HUES64 (cell line): ENCODE results near the gene PIK3CA. TPM values are rescaled to one million over a fixed set of nuclear protein-coding genes. Genes with fewer than 3 reads are reported as not detected.
A peak's percentile ranks its signal among the peaks of the same experiment; 100 is the strongest.
"Not testable (repeated sequence)": the region's sequence is repeated elsewhere in the genome, so short reads cannot be mapped to it uniquely, and the experiment has no call there.

Experiments
- H3K27ac ChIP-seq: 2 replicates; pipeline ENCODE4 v1.7.0; 2013; ENCODE audit warnings: low read depth, low read length, inconsistent platforms
- H3K27me3 ChIP-seq: 2 replicates; pipeline ENCODE4 v1.6.1; 2013; ENCODE audit warnings: mild to moderate bottlenecking, low read length; ENCODE audit not compliant: insufficient read depth
- H3K36me3 ChIP-seq: 2 replicates; pipeline ENCODE4 v1.6.1; 2013; ENCODE audit warnings: mild to moderate bottlenecking, low read length; ENCODE audit not compliant: insufficient read depth
- H3K4me1 ChIP-seq: 2 replicates; pipeline ENCODE4 v1.6.1; 2013; ENCODE audit warnings: mild to moderate bottlenecking, low read length, moderate library complexity; ENCODE audit not compliant: insufficient read depth
- H3K4me3 ChIP-seq: 2 replicates; pipeline ENCODE4 v1.5.1; 2013; ENCODE audit warnings: mild to moderate bottlenecking, low read length, moderate library complexity
- H3K9ac ChIP-seq: 2 replicates; pipeline ENCODE4 v1.6.1; 2013; ENCODE audit warnings: mild to moderate bottlenecking, low read depth, low read length
- H3K9me3 ChIP-seq: 2 replicates; pipeline ENCODE4 v1.6.1; 2013; ENCODE audit warnings: low read depth, low read length; ENCODE audit not compliant: insufficient read depth
- WGBS: fragments of 150-250, 120-280 bp; methylation state at CpG from one replicate; pipeline ENCODE4 v1.1.7; 2013; ENCODE audit warnings: missing lambda C conversion rate; 5-methylcytosine and 5-hydroxymethylcytosine counted together
- polyA plus RNA-seq, 2 experiments: library from polyadenylated mRNA; stranded (reverse); fragments of 50-300 nt; gene quantifications; one replicate each; pipeline ENCODE4 v1.2.3, GENCODE V29; 2013

Gene PIK3CA
- polyA plus RNA-seq (2013, experiment 1 of 2), result 6.4 TPM
- 6.5 TPM for polyA plus RNA-seq (2013, experiment 2 of 2)

DNA sequence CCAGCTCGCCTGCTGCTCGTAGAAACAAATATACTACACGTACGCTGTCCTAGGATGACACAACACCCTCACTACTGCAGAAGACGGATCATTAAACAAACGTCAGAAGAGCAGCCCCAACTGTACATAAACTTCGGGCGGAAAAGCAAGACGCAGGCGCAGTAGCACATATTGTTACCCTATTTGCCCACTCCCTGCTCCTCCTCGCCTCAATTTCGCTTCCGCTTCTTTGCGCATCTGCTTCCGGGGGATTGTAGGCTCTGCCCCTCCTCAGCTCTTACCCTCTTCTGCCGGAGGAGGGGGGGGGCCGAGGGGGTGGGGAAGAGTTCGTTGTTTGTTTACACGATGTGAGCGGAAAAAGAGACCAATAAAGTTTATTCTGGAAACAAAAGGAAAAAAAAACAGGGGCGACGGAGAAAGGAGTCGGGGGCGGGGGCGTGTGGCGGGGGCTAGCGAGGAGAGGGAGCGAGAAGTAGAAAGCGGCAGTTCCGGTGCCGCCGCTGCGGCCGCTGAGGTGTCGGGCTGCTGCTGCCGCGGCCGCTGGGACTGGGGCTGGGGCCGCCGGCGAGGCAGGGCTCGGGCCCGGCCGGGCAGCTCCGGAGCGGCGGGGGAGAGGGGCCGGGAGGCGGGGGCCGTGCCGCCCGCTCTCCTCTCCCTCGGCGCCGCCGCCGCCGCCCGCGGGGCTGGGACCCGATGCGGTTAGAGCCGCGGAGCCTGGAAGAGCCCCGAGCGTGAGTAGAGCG lies at the start of gene PIK3CA:
Gene PIK3CA, plus strand, starts transcription at position 485 of the 743 bp plus-strand sequence. CDS start 50,469 bp downstream, outside the sequence.
- no peaks in the 10 kb centered on the region for H3K9me3 ChIP-seq

GRCh38 chr3:179098388-179099077 lies 49.6 kb upstream of the PIK3CA start:
- Histone ChIP-seq H3K27me3 (no peaks in the 10 kb centered on the region), H3K27ac (no peak overlapping the region), H3K9ac (no peak overlapping the region), H3K4me1 (no peaks in the 10 kb centered on the region), H3K36me3 (no peaks in the 10 kb centered on the region), H3K4me3 (no peak overlapping the region), H3K9me3 (no peaks in the 10 kb centered on the region)
- 89% methylated on average over 7 of the region's 7 CpGs for WGBS

More for the DNA sequence above, at the start of gene PIK3CA:
- Histone ChIP-seq H3K4me1 (peaks cover 18% of the 10 kb centered on the region), H3K4me3 (peak within 1 kb of the TSS; percentile 72), H3K27me3 (no peaks in the 10 kb centered on the region), H3K27ac (peak within 1 kb of the TSS; percentile 79; the same call in 1 of the 2 replicates), H3K36me3 (no peaks in the 10 kb centered on the region), H3K9ac (peak within 1 kb of the TSS; percentile 85)
- WGBS, result under 1% methylated on average over 67 of the region's 67 CpGs

DNA sequence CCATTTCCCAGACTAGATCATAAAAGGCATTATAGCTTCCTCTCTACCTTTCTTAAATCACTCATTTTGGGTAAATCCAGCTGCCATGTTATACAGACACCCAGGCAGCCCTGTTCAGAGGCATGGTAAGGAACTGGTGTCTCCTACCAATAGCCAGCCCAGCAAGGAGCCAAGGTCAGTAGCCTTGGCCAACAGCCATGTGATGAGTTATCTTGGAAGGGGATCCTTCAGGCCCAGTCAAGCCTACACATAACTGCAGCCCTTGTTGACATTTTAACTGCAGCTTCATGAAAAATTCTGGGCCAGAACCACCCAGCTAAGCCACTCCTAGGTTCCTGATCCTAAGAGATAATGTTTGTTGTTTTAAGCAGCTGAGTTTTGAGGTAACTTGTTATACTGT lies 47.5 kb upstream of the PIK3CA start:
- no peak overlapping the region for H3K4me3 ChIP-seq
- no peaks in the 10 kb centered on the region for H3K4me1 ChIP-seq
- H3K27me3 ChIP-seq, result no peaks in the 10 kb centered on the region
- no peak overlapping the region for H3K27ac ChIP-seq
- H3K9me3 ChIP-seq, result no peaks in the 10 kb centered on the region
- no peak overlapping the region for H3K9ac ChIP-seq
- no peaks in the 10 kb centered on the region for H3K36me3 ChIP-seq

- Histone ChIP-seq H3K4me3 (no peak overlapping the region), H3K36me3 (no peaks in the 10 kb centered on the region), H3K27me3 (no peaks in the 10 kb centered on the region), H3K9ac (no peak overlapping the region), H3K4me1 (no peaks in the 10 kb centered on the region), H3K27ac (no peak overlapping the region), H3K9me3 (no peaks in the 10 kb centered on the region)
- no CpG with 5 or more reads among the region's 1 CpG for WGBS
Observed at GRCh38 chr3:179105881-179106280, 42.3 kb upstream of the PIK3CA start.

DNA sequence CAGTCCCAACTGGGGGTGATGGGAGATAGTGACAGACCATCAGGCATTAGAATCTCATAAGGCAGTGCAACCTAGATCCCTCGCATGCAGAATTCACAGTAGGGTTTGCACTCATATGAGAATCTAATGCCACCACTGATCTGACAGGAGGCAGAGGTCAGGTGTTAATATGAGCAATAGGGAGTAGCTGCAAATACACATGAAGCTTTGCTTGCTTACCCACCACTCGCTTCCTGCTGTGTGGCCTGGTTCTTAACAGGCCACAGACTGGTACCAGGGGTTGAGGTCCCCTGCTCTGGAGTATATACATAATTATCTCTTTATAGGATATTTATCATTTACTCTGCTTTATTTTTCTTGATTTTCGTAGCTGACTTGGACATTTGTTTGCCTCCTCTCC lies 40.5 kb upstream of the PIK3CA start:
- Histone ChIP-seq H3K9me3 (no peaks in the 10 kb centered on the region), H3K27me3 (no peaks in the 10 kb centered on the region), H3K9ac (no peak overlapping the region), H3K36me3 (no peaks in the 10 kb centered on the region), H3K4me1 (no peaks in the 10 kb centered on the region), H3K27ac (no peak overlapping the region), H3K4me3 (no peak overlapping the region)
- 94% methylated on average over 3 of the region's 3 CpGs for WGBS

- no peaks in the 10 kb centered on the region for H3K36me3 ChIP-seq
- H3K4me1 ChIP-seq, result no peaks in the 10 kb centered on the region
- H3K27ac ChIP-seq, result no peak overlapping the region
- no peak overlapping the region for H3K4me3 ChIP-seq
- no CpG with 5 or more reads among the region's 1 CpG for WGBS
- H3K9me3 ChIP-seq, result no peaks in the 10 kb centered on the region
- H3K27me3 ChIP-seq, result no peaks in the 10 kb centered on the region
- no peak overlapping the region for H3K9ac ChIP-seq
Observed at GRCh38 chr3:179108086-179108485, 40.1 kb upstream of the PIK3CA start.

DNA sequence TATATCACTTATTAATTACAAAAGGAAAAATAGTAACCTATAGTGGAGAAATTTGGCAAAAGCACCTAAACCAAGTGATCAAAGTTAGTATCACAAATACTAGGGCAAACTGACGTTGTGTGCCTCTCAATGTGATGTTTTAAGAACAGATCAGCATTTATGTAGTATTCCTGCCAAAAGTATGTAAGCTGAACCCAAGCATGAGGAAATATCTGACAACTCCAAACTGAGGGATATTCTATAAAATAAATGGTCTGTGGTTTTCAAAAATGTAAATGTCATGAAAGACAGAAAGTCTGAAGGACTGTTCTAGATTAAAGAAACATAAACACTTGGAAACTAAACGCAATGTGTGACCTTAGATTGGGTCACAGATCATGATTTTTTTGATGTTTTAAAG lies 34.3 kb upstream of the PIK3CA start:
- H3K27me3 ChIP-seq, result no peaks in the 10 kb centered on the region
- H3K4me1 ChIP-seq, result no peaks in the 10 kb centered on the region
- H3K9me3 ChIP-seq, result peaks cover 8% of the 10 kb centered on the region; the same call in 1 of the 2 replicates
- H3K27ac ChIP-seq, result no peak overlapping the region
- no peak overlapping the region for H3K9ac ChIP-seq
- H3K36me3 ChIP-seq, result no peaks in the 10 kb centered on the region
- no peak overlapping the region for H3K4me3 ChIP-seq
- 100% methylated on average over 2 of the region's 2 CpGs for WGBS

- not testable (repeated sequence) for H3K27ac ChIP-seq, H3K36me3 ChIP-seq, H3K4me1 ChIP-seq, H3K9me3 ChIP-seq, H3K9ac ChIP-seq, H3K27me3 ChIP-seq, H3K4me3 ChIP-seq
- WGBS, result 76% methylated on average over 1 of the region's 1 CpG
Observed at GRCh38 chr3:179115444-179115843, 32.7 kb upstream of the PIK3CA start.

DNA sequence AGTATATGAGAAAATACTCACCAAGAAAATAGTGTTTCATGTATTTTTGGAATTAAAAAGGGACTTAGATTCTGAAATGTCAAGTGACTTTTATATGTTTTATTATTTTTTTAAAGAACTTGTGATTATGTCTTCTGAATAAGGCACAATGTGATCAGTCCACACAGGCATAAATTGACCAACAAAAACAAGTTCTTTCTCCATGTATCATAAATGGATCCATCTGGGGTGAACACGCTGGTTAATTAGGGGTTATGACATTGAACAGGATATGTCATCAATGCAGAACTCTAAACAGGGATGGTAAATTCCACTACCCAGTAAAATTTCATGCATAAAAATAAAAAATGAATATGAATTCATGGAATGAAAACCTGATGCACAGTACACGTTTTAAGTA lies 31.3 kb upstream of the PIK3CA start:
- Histone ChIP-seq H3K27me3 (no peaks in the 10 kb centered on the region), H3K9me3 (peaks cover 8% of the 10 kb centered on the region; the same call in 1 of the 2 replicates), H3K36me3 (no peaks in the 10 kb centered on the region), H3K27ac (no peak overlapping the region), H3K4me3 (no peak overlapping the region), H3K4me1 (no peaks in the 10 kb centered on the region), H3K9ac (no peak overlapping the region)
- WGBS, result 86% methylated on average over 1 of the region's 2 CpGs

DNA sequence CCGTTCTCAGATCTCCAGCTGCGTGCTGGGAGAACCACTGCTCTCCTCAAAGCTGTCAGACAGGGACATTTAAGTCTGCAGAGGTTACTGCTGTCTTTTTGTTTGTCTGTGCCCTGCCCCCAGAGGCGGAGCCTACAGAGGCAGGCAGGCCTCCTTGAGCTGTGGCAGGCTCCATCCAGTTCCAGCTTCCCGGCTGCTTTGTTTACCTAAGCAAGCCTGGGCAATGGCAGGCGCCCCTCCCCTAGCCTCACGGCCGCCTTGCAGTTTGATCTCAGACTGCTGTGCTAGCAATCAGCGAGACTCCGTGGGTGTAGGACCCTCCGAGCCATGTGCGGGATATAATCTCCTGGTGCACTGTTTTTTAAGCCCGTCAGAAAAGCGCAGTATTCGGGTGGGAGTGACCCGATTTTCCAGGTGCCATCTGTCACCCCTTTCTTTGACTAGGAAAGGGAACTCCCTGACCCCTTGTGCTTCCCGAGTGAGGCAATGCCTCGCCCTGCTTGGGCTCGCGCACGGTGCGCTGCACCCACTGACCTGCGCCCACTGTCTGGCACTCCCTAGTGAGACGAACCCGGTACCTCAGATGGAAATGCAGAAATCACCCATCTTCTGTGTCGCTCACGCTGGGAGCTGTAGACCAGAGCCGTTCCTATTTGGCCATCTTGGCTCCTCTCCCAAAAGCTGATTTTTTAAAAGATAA lies 15.8 kb upstream of the PIK3CA start:
- WGBS, result 81% methylated on average over 25 of the region's 27 CpGs
- not testable (repeated sequence) for H3K36me3 ChIP-seq, H3K4me3 ChIP-seq, H3K9ac ChIP-seq, H3K4me1 ChIP-seq, H3K27ac ChIP-seq, H3K27me3 ChIP-seq
- peaks cover 11% of the 10 kb centered on the region; the same call in 1 of the 2 replicates for H3K9me3 ChIP-seq

GRCh38 chr3:179133575-179133974 lies 14.6 kb upstream of the PIK3CA start:
- H3K4me1 ChIP-seq, result no peaks in the 10 kb centered on the region
- no peak overlapping the region for H3K9ac ChIP-seq
- no peaks in the 10 kb centered on the region for H3K36me3 ChIP-seq
- WGBS, result no CpG with 5 or more reads among the region's 1 CpG
- no peaks in the 10 kb centered on the region for H3K27me3 ChIP-seq
- H3K27ac ChIP-seq, result no peak overlapping the region
- peaks cover 11% of the 10 kb centered on the region; the same call in 1 of the 2 replicates for H3K9me3 ChIP-seq
- H3K4me3 ChIP-seq, result no peak overlapping the region
